ENCODE measurements around the gene HS1BP3.

HS1BP3 gene

DNA sequence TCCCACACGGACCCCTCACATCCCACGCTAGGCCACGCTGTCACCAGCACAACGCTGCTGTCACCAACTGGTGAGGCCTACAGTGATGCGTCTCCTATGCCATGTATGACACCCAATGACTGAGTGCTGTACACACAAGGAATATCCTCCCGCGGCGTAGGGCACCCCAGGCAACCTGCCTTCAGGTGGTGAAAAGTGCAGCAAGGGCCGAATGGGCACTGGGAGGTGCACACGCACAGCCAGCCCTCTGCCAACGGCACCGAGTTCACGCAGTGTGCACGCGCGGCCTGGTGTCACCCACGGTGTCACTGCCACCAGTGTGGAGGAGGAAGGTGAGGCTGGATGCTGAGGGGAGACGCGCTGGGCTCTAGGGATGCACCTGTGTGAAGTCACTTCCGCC, 4.5 kb downstream of the HS1BP3 start:
- H3K36me3 ChIP-seq (ENCODE audit: control insufficient read depth, insufficient read depth, low read length), result peaks cover 5% of the 10 kb centered on the region
- H3K4me1 ChIP-seq (ENCODE audit: control insufficient read depth, insufficient read depth, low read length), result peaks cover 3% of the 10 kb centered on the region
- no peak overlapping the region for H3K9ac ChIP-seq (ENCODE audit: low read depth, low read length)
- H3K9me3 ChIP-seq (ENCODE audit: control insufficient read depth, insufficient read depth, low read length), result no peaks in the 10 kb centered on the region
- peaks cover 7% of the 10 kb centered on the region for H3K27me3 ChIP-seq (ENCODE audit: control insufficient read depth, insufficient read depth, low read length)
- H3K4me3 ChIP-seq (ENCODE audit: low read depth, low read length), result no peak overlapping the region

DNA sequence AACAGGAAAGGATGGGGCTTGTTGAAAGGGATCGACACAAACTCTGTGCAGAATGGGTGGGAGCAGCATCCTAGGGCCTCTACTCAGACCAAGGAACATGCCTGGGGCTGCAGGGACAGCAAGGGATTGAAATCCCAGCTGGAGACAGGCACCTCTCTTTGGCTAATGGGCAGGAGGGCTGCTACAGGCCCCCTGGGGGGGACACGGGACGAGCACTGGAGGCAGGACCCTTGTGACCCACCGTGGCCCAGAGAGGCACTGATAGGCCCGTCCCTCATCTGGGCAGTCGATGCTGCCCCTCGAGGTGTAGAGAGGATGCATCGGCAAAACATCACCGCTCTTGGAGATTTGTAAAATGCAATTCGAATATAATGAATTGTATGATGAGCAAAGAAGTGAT, 5.1 kb downstream of the HS1BP3 start:
- H3K36me3 ChIP-seq (ENCODE audit: control insufficient read depth, insufficient read depth, low read length), result peaks cover 8% of the 10 kb centered on the region

DNA sequence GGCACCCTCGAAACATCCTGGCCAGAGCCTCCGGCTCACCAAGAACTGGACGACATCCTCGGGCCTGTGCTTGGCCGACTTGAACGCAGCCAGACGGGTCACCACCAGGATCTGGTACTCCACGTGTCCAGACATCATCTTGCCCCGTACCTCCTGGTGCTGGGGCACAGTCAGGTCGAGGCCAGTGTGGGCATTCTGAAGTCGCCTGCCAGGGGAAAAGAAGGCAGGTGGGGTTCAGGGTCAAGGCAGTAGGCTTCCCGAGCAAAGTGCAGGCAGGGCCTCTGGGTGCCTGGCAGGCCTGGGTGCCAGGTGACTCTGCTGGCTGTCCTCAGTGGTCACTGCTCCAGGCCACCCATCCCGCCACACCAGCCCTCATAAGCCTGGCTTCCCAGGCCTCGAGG, 5.6 kb downstream of the HS1BP3 start:
- peaks cover 8% of the 10 kb centered on the region for H3K36me3 ChIP-seq (ENCODE audit: control insufficient read depth, insufficient read depth, low read length)
- no peaks in the 10 kb centered on the region for H3K9me3 ChIP-seq (ENCODE audit: control insufficient read depth, insufficient read depth, low read length)
- H3K4me1 ChIP-seq (ENCODE audit: control insufficient read depth, insufficient read depth, low read length), result peaks cover 3% of the 10 kb centered on the region
- H3K4me3 ChIP-seq (ENCODE audit: low read depth, low read length), result no peak overlapping the region
- no peak overlapping the region for H3K9ac ChIP-seq (ENCODE audit: low read depth, low read length)
- peaks cover 6% of the 10 kb centered on the region for H3K27me3 ChIP-seq (ENCODE audit: control insufficient read depth, insufficient read depth, low read length)

More for the DNA sequence above, 5.1 kb downstream of the HS1BP3 start:
- Histone ChIP-seq H3K27me3 (ENCODE audit: control insufficient read depth, insufficient read depth, low read length) (peaks cover 7% of the 10 kb centered on the region), H3K9ac (ENCODE audit: low read depth, low read length) (no peak overlapping the region), H3K4me3 (ENCODE audit: low read depth, low read length) (no peak overlapping the region), H3K4me1 (ENCODE audit: control insufficient read depth, insufficient read depth, low read length) (peaks cover 3% of the 10 kb centered on the region), H3K9me3 (ENCODE audit: control insufficient read depth, insufficient read depth, low read length) (no peaks in the 10 kb centered on the region)

- H3K4me1 ChIP-seq (ENCODE audit: control insufficient read depth, insufficient read depth, low read length), result no peaks in the 10 kb centered on the region
- no peaks in the 10 kb centered on the region for H3K27me3 ChIP-seq (ENCODE audit: control insufficient read depth, insufficient read depth, low read length)
- no peak overlapping the region for H3K4me3 ChIP-seq (ENCODE audit: low read depth, low read length)
- H3K9ac ChIP-seq (ENCODE audit: low read depth, low read length), result no peak overlapping the region
- H3K36me3 ChIP-seq (ENCODE audit: control insufficient read depth, insufficient read depth, low read length), result peaks cover 8% of the 10 kb centered on the region
- no peaks in the 10 kb centered on the region for H3K9me3 ChIP-seq (ENCODE audit: control insufficient read depth, insufficient read depth, low read length)
Measured at GRCh38 chr2:20643826-20644225, 7.1 kb downstream of the HS1BP3 start.

DNA sequence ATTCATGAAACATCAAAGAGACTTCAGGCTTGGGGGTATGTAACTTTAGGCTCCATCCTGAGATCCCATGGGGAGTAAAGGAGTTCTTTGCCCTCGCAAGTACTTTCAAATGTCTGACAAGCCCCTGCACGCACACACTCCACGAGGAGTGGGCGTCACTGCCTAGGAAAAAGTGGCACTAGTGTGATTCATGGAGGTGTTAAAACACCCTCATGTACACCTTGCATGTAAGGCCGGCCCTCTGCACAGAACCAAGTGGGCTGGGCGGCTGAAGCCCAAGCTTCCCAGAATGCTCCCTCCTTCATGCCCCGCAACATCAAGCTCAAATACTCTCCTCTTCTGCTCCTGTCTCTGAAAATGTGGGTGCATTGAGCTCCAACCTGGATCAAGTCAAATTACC, 7.8 kb downstream of the HS1BP3 start:
- Histone ChIP-seq H3K4me3 (ENCODE audit: low read depth, low read length) (no peak overlapping the region), H3K36me3 (ENCODE audit: control insufficient read depth, insufficient read depth, low read length) (peaks cover 8% of the 10 kb centered on the region), H3K9me3 (ENCODE audit: control insufficient read depth, insufficient read depth, low read length) (no peaks in the 10 kb centered on the region), H3K4me1 (ENCODE audit: control insufficient read depth, insufficient read depth, low read length) (no peaks in the 10 kb centered on the region), H3K9ac (ENCODE audit: low read depth, low read length) (no peak overlapping the region), H3K27me3 (ENCODE audit: control insufficient read depth, insufficient read depth, low read length) (no peaks in the 10 kb centered on the region)

- H3K27me3 ChIP-seq (ENCODE audit: control insufficient read depth, insufficient read depth, low read length), result no peaks in the 10 kb centered on the region
- H3K9ac ChIP-seq (ENCODE audit: low read depth, low read length), result no peak overlapping the region
- H3K36me3 ChIP-seq (ENCODE audit: control insufficient read depth, insufficient read depth, low read length), result peaks cover 8% of the 10 kb centered on the region
- H3K4me3 ChIP-seq (ENCODE audit: low read depth, low read length), result no peak overlapping the region
- no peaks in the 10 kb centered on the region for H3K9me3 ChIP-seq (ENCODE audit: control insufficient read depth, insufficient read depth, low read length)
- no peaks in the 10 kb centered on the region for H3K4me1 ChIP-seq (ENCODE audit: control insufficient read depth, insufficient read depth, low read length)
Measured at GRCh38 chr2:20642055-20642971, 8.6 kb downstream of the HS1BP3 start.

GRCh38 chr2:20641123-20641985, 9.5 kb downstream of the HS1BP3 start:
- Histone ChIP-seq H3K9me3 (ENCODE audit: control insufficient read depth, insufficient read depth, low read length) (no peaks in the 10 kb centered on the region), H3K27me3 (ENCODE audit: control insufficient read depth, insufficient read depth, low read length) (no peaks in the 10 kb centered on the region), H3K36me3 (ENCODE audit: control insufficient read depth, insufficient read depth, low read length) (peaks cover 8% of the 10 kb centered on the region), H3K4me1 (ENCODE audit: control insufficient read depth, insufficient read depth, low read length) (no peaks in the 10 kb centered on the region), H3K4me3 (ENCODE audit: low read depth, low read length) (no peak overlapping the region), H3K9ac (ENCODE audit: low read depth, low read length) (no peak overlapping the region)

GRCh38 chr2:20640411-20641122, 10.3 kb downstream of the HS1BP3 start:
- Histone ChIP-seq H3K9ac (ENCODE audit: low read depth, low read length) (no peak overlapping the region), H3K27me3 (ENCODE audit: control insufficient read depth, insufficient read depth, low read length) (no peaks in the 10 kb centered on the region), H3K4me1 (ENCODE audit: control insufficient read depth, insufficient read depth, low read length) (no peaks in the 10 kb centered on the region), H3K36me3 (ENCODE audit: control insufficient read depth, insufficient read depth, low read length) (peaks cover 8% of the 10 kb centered on the region), H3K9me3 (ENCODE audit: control insufficient read depth, insufficient read depth, low read length) (no peaks in the 10 kb centered on the region), H3K4me3 (ENCODE audit: low read depth, low read length) (no peak overlapping the region)

GRCh38 chr2:20638646-20639430, 12.1 kb downstream of the HS1BP3 start:
- H3K4me1 ChIP-seq (ENCODE audit: control insufficient read depth, insufficient read depth, low read length), result peaks cover 5% of the 10 kb centered on the region
- no peak overlapping the region for H3K4me3 ChIP-seq (ENCODE audit: low read depth, low read length)
- H3K36me3 ChIP-seq (ENCODE audit: control insufficient read depth, insufficient read depth, low read length), result peaks cover 3% of the 10 kb centered on the region
- no peak overlapping the region for H3K9ac ChIP-seq (ENCODE audit: low read depth, low read length)
- H3K9me3 ChIP-seq (ENCODE audit: control insufficient read depth, insufficient read depth, low read length), result no peaks in the 10 kb centered on the region
- H3K27me3 ChIP-seq (ENCODE audit: control insufficient read depth, insufficient read depth, low read length), result no peaks in the 10 kb centered on the region

GRCh38 chr2:20638014-20638413, 12.9 kb downstream of the HS1BP3 start:
- no peak overlapping the region for H3K9ac ChIP-seq (ENCODE audit: low read depth, low read length)
- no peaks in the 10 kb centered on the region for H3K9me3 ChIP-seq (ENCODE audit: control insufficient read depth, insufficient read depth, low read length)

GRCh38 chr2:20637147-20637546, 13.8 kb downstream of the HS1BP3 start:
- Histone ChIP-seq H3K4me1 (ENCODE audit: control insufficient read depth, insufficient read depth, low read length) (peaks cover 5% of the 10 kb centered on the region), H3K9ac (ENCODE audit: low read depth, low read length) (no peak overlapping the region), H3K9me3 (ENCODE audit: control insufficient read depth, insufficient read depth, low read length) (no peaks in the 10 kb centered on the region), H3K36me3 (ENCODE audit: control insufficient read depth, insufficient read depth, low read length) (peaks cover 3% of the 10 kb centered on the region), H3K27me3 (ENCODE audit: control insufficient read depth, insufficient read depth, low read length) (no peaks in the 10 kb centered on the region), H3K4me3 (ENCODE audit: low read depth, low read length) (no peak overlapping the region)

More at GRCh38 chr2:20638014-20638413, 12.9 kb downstream of the HS1BP3 start:
- H3K27me3 ChIP-seq (ENCODE audit: control insufficient read depth, insufficient read depth, low read length), result no peaks in the 10 kb centered on the region
- no peak overlapping the region for H3K4me3 ChIP-seq (ENCODE audit: low read depth, low read length)
- H3K36me3 ChIP-seq (ENCODE audit: control insufficient read depth, insufficient read depth, low read length), result peaks cover 3% of the 10 kb centered on the region
- peaks cover 5% of the 10 kb centered on the region for H3K4me1 ChIP-seq (ENCODE audit: control insufficient read depth, insufficient read depth, low read length)
